ENCODE results near the gene RNF115.

DNA sequence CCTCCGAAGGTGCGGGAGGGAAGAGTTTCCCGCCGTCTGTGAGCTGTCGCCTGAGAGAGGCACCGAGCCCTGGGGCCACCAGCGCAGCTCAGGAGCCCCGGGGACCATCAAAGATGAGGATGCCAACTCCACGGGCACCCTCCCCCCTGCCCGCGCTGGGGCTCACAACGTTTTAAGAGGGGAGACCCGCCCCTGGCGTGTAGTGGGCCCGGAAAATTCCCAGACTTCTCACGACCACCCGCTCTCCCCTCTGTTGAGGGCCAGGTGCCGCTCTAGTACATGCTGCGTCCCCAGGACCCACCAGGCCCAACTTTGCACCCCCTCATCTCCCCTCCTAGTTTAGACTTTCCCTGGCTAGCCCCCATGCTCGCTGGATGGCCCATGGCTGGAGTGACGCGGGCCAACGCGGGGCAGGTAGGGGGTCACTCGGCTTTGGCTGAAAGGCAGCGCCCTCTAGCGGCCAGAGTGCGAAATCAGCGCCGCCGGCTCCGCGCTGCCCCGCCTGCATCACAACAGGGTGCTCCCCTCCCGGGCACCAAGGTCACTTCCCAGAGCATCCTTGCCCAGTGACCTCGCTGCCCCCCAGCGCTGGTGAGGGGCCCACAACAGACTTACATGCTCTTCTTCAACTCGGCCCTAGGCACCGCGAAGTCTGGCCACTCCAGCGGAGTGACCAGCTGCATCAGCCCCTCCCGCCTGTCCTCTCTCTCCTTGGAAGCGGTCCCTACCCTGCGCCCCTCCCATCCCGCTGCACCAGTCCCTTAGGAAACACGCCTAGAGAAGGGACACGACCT is 102.8 kb downstream of the RNF115 start:
- TF ChIP-seq POLR2A (IDR thresholded peaks at IDR 0.05), result no peak
- TF ChIP-seq, protein P1, sequence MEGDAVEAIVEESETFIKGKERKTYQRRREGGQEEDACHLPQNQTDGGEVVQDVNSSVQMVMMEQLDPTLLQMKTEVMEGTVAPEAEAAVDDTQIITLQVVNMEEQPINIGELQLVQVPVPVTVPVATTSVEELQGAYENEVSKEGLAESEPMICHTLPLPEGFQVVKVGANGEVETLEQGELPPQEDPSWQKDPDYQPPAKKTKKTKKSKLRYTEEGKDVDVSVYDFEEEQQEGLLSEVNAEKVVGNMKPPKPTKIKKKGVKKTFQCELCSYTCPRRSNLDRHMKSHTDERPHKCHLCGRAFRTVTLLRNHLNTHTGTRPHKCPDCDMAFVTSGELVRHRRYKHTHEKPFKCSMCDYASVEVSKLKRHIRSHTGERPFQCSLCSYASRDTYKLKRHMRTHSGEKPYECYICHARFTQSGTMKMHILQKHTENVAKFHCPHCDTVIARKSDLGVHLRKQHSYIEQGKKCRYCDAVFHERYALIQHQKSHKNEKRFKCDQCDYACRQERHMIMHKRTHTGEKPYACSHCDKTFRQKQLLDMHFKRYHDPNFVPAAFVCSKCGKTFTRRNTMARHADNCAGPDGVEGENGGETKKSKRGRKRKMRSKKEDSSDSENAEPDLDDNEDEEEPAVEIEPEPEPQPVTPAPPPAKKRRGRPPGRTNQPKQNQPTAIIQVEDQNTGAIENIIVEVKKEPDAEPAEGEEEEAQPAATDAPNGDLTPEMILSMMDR (IDR thresholded peaks at IDR 0.05), result peak in 1 of 3 donors; percentile 64

Data from lower leg skin (tissue), 3 donors.